Stimulated activated CD4-positive, alpha-beta T cell treated with anti-CD3 and anti-CD28 coated beads, Interleukin-15, amount 100 ng/mL, for 48 hours (primary cell): ENCODE results near the gene PLA2G3.
"Not testable (repeated sequence)": the region's sequence is repeated elsewhere in the genome, so short reads cannot be mapped to it uniquely, and the experiment has no call there.

Experiments used
- DNase-seq, 2 donors: peaks; one replicate each; pipeline ENCODE4 v3.0.0-alpha.2; 2020; ENCODE audit warnings: low read depth in 2 of 2

PLA2G3 gene

DNA sequence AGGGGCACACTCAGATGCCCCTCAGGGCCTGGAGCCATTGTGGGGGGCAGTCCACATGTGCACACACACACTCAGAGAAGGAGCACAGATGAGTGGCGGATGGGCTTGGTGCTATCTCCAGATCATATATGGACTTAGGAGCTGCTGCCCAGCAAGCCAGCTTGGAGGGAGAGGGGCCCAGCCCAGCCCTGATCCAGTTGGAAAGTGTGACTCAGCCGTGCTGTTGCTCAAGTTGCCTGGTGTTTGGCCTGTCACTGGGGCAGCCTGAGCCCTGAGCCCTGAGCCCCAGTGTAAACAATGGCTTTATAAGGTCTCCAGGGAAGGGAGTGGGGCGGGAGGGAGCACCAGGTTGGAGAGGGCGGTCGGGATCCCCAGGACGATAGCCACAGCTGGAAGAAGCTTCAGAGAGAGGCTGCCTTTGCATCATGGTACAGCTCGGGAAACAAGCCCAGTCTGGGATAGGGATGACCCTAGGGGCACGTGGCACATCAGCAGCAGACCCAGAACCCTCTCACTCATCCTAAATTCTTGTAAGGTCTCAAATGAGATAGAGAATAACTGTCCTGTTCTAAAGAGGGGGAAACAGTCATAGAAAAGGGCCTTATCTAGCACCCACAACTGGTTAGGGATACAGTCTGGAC lies 37.7 kb downstream of the PLA2G3 start:
- DNase-seq: no peak

DNA sequence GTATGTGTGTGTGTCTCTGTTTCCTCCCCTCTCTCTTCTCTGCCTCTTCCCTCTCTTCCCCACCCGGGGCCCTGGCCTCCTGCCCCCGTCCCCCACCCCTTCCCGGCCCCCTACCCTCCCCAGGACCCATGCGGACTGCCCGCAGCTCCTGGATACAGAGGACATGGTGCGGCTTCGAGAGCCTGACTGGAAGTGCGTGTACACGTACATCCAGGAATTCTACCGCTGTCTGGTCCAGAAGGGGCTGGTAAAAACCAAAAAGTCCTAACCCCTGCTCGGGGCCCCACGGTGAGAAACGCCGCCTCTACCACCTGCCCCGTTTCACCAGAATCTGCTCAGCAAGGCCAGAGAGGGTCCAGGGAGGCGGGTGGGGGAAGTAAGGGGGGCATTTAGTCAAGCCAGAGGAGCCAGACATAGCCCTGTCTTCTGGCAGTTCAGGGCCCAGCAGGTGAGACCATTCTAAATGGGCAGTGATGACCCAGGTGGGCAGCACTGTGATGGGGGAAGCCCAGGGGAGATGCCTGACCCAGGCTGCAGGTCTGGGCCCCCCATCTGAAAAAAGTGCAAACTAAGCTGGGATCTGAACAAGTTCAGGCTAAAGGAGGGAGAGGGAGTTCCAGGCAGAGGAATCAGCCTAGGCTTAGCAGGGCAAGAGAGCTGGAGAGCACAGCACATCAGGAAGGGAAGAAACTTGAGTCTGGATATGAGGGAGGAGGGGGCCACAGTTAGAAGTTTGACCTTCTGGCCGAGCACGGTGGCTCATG lies 39.4 kb downstream of the PLA2G3 start:
- no peak for DNase-seq

DNA sequence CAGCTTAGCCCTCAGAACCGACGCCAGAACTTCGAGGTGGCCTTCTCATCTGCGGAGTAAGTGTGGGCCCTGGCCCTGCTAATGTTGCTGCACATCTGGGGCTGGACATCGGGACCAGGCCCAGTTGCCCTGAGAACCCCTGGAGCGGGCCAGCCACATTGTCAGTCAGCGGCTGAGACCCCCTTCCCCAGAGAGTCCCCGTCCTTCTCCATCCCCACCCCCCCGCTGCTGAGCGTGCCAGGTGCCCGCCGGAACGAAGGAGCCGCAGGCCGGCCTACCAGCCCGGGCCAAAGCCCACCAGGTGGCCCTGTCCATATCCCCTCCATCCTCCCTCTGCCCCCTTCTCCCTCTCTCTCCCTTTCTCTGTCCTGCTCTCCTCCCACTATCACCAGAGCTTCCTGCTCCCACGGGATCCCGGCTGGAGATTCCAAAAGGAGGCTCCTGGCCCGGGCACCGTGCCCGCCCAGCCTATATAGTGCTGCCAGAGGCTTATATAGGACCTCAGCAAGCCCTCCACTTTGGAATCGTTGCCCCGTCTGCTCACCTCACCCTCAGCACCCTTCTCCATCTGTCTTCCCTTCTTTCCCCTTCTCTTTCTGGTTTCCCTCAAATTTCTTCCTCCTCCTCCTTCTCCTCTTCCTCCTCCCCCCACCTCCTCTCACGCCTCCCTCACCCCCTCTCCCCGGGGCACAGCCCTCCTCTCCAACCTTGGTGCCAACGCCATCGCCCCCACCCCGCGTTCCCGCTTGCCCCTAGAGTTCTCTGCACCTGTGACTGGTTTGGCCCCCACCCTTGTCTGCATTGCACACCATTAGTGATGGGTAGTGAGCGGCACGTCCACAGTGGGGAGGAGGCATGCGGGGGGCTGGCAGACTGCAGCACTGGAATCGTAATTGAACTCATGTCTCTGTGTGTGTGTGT lies 40.2 kb downstream of the PLA2G3 start:
- no peak for DNase-seq

DNA sequence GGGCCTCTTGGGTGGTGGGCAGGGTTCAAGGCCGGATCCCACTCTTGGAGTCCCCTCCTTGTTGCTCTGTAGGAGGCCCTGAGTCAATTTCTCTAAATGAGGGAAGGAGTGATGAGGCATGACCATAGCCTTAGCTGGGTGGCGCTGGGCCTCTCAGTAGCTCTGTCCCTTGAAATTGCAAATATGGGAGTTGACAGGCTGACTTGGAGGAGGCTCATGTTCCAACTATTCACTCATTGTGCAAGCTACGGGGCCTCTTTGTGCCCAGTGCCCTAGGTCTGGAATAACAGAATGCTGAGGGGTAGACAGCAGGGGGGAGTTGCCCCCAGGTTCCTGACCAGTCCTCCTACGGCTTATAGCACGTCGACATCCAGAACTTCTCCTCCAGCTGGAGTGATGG lies 40.9 kb downstream of the PLA2G3 start:
- no peak for DNase-seq

DNA sequence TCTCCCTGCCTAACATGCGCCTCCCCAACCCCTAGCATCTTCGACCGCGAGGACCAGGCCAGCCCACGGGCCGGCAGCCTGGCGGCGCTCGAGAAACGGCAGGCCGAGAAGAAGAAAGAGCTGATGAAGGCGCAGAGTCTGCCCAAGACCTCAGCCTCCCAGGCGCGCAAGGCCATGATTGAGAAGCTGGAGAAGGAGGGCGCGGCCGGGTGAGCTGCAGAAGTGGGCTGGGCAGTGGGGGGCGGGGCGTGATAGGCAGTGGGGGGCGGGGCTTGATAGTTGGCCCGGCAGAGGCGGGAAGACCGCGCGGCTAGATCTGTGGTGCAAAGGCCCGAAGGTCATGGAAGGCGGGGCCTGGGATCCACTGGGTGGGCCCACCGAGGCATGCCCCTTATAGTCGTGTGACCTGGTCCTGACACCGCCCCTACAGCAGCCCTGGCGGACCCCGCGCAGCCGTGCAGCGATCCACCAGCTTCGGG lies 41.6 kb downstream of the PLA2G3 start:
- DNase-seq: no peak

DNA sequence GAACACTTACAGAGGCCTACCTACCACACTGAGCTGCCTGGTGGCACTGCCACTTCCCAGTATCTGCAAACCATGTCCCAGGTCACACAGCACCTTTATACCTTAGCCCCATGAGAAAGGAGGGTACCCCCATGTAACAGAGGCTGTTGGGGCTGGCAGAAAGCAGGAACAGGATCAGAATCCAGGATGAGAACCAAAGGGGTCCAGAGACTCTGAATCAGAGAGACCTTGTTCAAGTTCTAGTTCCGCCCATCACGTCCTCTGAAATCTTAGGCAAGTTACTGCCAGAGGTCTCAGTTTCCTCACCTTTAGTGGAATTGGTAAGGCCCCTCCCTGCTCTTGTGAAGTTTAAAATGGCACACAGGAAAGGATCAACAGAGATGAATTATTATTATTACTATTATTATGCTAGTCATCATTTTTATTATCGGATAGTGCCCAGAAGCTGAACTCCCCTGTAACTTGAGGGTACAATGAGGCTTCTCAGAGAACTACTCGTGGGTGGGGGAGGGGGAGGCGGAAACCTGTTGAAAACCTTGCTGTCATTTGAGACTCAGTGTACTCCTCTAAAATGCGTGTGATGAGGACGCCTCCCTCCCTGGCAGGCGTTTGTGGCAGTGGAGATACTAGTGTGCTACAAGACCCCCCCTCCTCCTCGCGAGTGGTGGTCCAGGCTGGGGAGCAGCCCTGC lies 42.2 kb downstream of the PLA2G3 start:
- DNase-seq: no peak

DNA sequence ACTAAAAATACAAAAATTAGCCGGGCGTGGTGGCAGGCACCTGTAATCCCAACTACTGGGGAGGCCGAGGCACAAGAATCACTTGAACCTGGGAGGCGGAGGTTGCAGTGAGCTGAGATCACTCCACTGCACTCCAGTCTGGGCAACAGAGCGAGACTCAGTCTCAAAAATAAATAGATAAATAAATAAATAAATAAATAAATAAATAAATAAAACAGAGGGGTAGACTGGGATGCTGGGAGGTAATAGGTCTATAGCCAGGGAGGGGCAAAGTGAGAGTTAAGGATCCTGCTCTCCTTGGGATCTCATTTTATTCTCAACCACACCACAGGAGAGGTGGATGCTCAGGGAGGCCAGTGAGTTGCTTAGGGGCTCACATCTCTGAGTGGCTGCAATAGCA lies 42.8 kb downstream of the PLA2G3 start:
- not testable (repeated sequence) for DNase-seq

DNA sequence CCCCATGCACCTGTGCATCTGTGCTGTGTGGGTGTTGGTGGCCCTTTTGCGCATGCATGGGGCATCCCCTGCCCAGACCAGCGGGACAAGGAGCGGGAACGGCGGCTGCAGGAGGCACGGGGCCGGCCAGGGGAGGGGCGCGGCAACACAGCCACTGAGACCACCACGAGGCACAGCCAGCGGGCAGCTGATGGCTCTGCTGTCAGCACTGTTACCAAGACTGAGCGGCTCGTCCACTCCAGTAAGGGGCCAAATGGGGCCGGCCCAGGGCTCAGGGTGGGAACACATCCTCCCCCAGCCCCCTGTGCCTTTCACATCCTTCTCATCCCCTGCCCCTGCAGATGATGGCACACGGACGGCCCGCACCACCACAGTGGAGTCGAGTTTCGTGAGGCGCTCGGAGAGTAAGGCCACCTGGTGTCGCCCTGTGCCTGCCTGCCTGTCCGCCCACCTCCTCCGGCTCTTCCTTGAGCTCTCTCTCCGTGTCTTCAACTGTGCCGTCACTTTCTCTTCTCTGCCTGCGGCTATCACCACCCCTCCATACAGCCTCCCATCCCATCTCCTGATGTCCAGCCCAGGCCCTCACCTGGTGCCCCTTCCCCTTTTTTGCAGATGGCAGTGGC lies 43.5 kb downstream of the PLA2G3 start:
- DNase-seq: no peak

DNA sequence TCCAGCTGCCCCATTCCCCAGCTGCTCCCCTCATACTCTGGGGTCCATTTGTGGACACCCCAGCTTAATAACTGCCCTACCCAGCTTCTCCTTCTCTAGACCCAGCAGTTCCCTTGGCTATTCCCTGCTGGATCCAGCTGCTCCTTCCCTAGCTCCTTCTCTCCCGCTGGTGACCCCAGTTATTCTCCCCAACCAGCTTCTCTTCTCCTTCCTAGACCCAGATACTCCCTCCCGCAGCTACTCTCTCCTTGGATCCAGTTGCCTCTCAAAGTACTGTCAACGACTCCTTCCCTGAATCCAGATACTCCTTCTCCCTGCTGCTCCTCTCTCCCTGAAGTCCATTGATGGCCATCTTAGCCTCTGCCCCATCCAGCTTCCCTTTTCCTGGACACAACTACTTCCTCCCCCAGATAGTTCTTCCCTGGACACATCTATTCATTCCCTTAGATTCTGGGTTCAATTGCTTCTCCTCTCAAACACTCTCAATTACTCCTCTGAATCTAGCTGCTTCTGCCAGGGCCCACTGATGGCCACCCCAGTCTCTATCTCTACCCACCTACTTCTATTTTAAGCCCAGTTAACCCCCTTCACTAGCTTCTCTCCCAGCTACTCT lies 44.6 kb downstream of the PLA2G3 start:
- no peak for DNase-seq

DNA sequence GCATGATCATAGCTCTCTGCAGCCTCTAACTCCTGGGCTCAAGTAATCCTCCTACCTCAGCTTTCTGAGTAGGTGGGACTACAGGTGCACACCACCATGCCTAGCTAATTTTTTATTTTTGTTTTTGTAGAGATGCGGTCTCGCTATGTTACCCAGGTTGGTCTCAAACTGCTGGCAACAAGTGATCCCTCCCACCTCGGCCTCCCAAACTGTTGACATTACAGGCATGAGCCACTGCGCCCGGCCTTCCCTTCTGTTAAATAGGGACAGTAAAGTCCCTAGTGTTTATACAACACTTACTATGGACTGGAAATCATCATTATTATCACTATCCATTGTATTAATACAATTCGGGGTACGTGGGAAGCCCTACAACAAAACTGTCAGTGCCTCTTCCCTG lies 45.6 kb downstream of the PLA2G3 start:
- no peak for DNase-seq

DNA sequence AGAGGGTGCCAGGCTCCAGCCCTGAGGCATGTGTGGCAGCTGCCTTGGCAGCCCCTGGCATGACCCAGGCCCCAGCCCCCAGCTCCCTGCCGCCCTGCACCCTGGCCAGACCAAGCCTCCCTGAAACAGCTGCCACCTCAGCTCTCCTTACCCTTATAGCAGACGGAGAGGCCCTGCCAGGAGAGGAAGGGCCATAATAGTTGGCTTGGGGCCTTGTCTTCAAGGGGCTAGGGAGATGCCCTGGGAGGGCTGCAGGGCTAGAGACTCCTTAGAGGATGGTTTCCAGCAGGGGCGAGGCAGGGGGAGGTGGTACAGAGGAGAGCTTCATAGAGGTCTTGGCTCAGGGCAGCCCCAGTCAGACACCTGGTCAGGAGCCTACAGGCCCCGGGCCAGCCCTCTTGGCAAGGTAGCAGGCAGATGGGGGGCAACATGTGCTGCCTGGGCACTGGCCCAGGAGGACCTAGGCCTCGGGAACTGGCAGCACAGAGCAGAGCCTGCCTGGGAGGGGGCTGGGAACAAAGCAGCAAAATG lies 46.2 kb downstream of the PLA2G3 start:
- DNase-seq: no peak

DNA sequence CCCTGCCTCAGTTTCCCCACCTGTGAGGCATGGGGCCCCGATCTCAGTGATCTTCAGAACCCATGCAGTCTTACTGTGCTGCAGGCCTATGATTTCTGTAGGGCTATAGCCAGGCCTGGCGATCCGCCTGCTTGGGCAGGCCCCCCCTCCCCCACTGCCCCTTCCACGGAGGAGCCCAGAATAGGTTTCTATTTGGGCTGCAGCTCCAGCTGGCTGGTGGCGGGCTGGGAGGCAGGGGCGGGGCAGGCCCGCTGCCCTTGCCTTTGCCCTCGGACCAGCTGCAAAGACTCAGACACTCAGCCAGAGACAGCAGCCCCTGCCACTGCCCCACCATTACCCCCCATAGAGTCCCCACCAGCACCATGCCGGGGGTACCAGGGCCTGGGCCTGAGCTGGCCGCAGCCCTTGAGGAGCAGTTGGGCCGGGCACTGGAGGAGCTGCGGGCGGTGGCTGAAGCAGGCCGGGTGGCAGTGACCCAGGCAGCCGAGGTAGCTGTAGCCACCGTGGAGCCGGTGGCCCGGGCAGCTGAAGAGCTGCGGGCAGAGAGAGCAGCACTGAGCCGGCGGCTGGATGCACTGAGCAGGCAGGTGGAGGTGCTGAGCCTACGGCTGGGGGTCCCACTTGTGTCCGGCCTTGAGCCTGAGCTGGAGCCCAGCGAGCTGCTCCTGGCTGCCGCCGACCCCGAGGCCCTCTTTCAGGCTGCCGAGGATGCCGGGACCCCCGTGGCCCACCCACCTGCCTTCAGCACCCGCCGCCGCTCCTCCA lies 47.0 kb downstream of the PLA2G3 start:
- no peak for DNase-seq

DNA sequence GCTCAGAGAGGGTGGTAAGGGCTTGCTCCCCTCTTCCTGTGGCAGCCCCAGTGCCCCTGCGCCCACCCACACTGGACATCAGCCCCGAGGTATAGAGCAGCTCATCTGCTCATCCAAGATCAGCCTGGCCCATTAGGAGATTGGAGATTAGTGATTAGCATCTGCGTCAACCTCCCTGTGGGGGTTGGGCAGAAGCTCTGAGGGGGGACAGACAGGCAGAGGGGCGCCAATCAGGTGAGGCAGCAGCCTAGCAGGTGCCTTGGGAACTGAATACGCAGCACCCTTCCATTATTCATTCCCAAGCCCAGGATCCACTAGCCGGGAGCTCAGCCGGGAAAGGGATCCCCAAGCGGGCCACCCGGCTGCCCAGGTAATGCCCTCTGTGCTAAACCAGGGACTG lies 48.1 kb downstream of the PLA2G3 start:
- DNase-seq: no peak

DNA sequence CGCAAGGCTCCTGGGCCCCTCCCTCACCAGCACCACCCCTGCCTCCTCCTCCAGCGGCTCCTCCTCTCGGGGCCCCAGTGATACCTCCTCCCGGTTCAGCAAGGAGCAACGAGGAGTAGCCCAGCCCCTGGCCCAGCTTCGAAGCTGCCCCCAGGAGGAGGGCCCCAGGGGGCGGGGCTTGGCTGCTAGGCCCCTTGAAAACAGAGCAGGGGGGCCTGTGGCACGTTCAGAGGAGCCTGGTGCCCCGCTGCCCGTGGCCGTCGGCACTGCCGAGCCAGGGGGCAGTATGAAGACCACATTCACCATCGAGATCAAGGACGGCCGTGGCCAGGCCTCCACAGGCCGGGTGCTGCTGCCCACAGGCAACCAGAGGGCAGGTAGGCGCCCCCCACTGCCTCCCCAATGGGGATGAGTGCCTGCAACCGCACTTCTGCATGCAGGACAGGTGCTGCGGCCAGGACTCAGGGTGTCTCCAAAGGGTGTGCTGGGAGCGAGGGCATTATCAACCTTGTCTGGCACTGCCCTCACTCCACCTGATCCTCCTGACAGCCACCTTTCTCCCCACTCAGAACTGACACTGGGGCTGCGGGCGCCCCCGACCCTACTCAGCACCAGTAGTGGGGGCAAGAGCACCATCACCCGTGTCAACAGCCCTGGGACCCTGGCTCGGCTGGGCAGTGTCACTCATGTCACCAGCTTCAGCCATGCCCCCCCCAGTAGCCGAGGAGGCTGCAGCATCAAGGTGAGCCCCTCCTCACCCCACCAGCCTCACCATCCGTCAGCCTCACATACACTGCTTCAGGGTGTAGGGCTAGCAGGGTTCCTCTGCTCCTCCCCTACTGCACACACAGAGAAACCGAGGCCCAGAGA lies 49.0 kb downstream of the PLA2G3 start:
- DNase-seq: no peak

DNA sequence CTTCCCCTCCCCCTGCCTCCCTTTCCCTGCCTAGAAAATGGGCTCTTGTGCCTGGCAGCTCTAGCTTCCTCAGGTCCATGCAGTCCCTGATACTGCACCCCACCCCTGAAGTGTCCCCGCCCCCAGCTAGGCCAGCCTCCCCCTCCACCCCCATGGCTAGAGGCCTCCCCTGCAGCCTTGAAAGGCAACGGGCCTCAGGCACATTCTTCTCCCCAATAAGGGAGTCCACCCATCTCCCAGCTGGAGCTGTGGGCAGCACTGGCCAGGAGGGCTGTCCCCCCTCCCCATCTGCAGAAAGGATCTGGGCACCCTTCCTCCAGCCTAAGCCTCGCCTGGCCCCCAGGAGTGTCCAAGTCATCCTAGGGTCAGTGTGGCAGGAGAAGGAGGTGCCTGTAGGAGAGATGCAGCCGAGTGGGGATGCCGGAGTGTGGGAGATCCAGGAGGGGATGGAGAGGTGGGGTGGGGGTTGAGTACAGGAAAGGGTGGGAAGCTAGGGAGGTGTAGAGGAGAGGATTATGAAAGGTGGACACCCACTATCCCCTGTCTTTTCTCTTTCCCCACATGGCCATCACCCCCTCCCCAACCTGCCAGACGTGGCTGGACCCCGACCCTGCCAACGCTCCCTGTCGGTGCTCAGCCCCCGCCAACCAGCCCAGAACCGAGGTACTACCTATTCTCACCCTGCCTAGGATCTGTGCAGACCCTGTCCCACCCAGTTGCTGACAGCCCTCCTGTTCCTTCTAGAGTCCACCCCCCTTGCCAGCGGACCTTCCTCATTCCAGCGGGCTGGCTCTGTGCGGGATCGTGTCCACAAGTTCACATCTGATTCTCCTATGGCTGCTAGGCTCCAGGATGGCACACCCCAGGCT lies 49.9 kb downstream of the PLA2G3 start:
- no peak for DNase-seq

DNA sequence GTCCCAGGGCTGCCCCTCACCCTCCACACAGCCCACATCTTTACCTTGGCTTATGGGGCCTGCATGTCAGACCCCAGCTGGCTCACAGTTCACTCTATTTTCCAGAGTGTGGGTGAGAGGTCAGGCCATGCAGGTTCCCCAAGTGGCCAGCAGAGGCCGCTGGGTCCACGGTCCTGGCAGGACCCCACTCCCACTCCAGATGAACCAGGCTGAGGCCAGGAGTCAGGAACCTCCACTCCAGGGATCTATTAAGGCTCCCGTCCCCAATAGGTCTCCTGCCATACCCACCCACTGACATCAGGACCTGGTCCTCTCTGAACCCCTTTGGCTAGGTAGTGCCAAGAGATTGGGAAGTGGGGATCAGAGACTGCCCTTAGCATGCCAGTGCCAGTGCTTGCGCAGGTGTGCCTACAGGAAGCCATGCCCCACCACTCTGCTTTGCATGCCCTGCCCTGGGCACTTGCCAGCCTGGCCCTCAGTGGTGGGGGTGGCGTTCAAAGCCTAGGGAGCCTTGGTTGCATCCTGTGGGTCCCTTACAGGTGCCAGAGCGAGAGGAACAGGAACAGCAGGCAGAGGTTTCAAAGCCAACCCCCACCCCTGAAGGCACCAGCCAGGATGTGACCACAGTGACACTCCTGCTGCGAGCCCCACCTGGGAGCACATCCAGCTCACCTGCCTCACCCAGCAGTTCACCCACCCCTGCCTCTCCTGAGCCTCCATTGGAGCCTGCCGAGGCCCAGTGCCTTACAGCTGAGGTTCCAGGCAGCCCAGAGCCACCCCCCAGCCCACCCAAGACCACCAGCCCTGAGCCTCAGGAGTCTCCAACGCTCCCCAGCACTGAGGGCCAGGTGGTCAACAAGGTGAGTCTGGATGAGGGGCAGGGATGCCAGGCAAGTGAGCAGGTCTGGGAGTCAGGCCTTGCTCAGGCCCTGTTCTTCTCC lies 50.9 kb downstream of the PLA2G3 start:
- DNase-seq: no peak
